Measurements from ENCODE around the gene ANKRD6. TPM values are rescaled to one million over a fixed set of nuclear protein-coding genes. Genes with fewer than 3 reads are reported as not detected.
"Not testable (repeated sequence)": the region's sequence is repeated elsewhere in the genome, so short reads cannot be mapped to it uniquely, and the experiment has no call there.

Gene ANKRD6
- total RNA-seq, 1 donor from 2014 or later, result 13.3 TPM

DNA sequence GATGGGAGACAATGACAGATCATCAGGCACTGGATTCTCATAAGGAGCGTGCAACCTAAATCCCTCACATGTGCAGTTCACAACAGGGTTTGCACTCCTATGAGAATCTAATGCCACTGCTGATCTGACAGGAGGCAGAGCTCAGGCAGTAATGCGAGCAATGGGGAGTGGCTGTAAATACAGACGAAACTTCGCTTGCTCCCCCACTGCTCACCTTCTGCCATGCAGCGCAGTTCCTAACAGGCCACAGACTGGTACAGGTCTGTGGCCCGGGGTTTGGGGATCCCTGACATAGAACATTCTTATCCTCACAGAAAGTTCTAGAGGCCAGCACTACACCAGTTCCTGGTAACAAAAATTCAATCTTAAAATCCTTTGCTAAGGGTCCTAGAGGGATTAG is 44.1 kb upstream of the ANKRD6 start:
- no peak overlapping the region for H3K4me3 ChIP-seq
- H3K27me3 ChIP-seq, result no peaks in the 10 kb centered on the region
- H3K27ac ChIP-seq, result no peak overlapping the region
- TF ChIP-seq POLR2A (IDR thresholded peaks at IDR 0.05) (no peak), CTCF (IDR thresholded peaks at IDR 0.05) (no peak), POLR2AphosphoS5 (IDR thresholded peaks at IDR 0.05; ENCODE audit: insufficient read depth in 1 of 2, low read depth in 1 of 2) (no peak)
- intact Hi-C loops (cut with DNase I), result no loop called here
- no peaks in the 10 kb centered on the region for H3K9me3 ChIP-seq
- DNase-seq (ENCODE audit: extremely low spot score in 2 of 2), result no peak
- H3K36me3 ChIP-seq, result no peaks in the 10 kb centered on the region
- peaks cover 5% of the 10 kb centered on the region for H3K4me1 ChIP-seq

- H3K27ac ChIP-seq, result no peak overlapping the region
- no peaks in the 10 kb centered on the region for H3K4me1 ChIP-seq
- DNase-seq (ENCODE audit: extremely low spot score in 2 of 2), result no peak
- no peaks in the 10 kb centered on the region for H3K36me3 ChIP-seq
- no peaks in the 10 kb centered on the region for H3K27me3 ChIP-seq
- H3K9me3 ChIP-seq, result no peaks in the 10 kb centered on the region
- TF ChIP-seq CTCF (IDR thresholded peaks at IDR 0.05) (no peak), POLR2AphosphoS5 (IDR thresholded peaks at IDR 0.05; ENCODE audit: insufficient read depth in 1 of 2, low read depth in 1 of 2) (no peak), POLR2A (IDR thresholded peaks at IDR 0.05) (no peak)
- no peak overlapping the region for H3K4me3 ChIP-seq
- intact Hi-C loops (cut with DNase I), result no loop called here
Observed at GRCh38 chr6:89392823-89393222, 40.1 kb upstream of the ANKRD6 start.

- no peak for DNase-seq (ENCODE audit: extremely low spot score in 2 of 2)
- no peaks in the 10 kb centered on the region for H3K9me3 ChIP-seq
- H3K27ac ChIP-seq, result no peak overlapping the region
- no peaks in the 10 kb centered on the region for H3K36me3 ChIP-seq
- no peak overlapping the region for H3K4me3 ChIP-seq
- intact Hi-C loops (cut with DNase I), result no loop called here
- H3K4me1 ChIP-seq, result no peaks in the 10 kb centered on the region
- TF ChIP-seq POLR2AphosphoS5 (IDR thresholded peaks at IDR 0.05; ENCODE audit: insufficient read depth in 1 of 2, low read depth in 1 of 2) (no peak), CTCF (IDR thresholded peaks at IDR 0.05) (no peak), POLR2A (IDR thresholded peaks at IDR 0.05) (no peak)
- H3K27me3 ChIP-seq, result no peaks in the 10 kb centered on the region
Observed at GRCh38 chr6:89393659-89394058, 39.3 kb upstream of the ANKRD6 start.

- H3K9me3 ChIP-seq; H3K27me3 ChIP-seq; H3K27ac ChIP-seq; intact Hi-C loops (cut with DNase I); DNase-seq (ENCODE audit: extremely low spot score in 2 of 2); H3K36me3 ChIP-seq; H3K4me3 ChIP-seq; H3K4me1 ChIP-seq: not testable (repeated sequence)
Observed at GRCh38 chr6:89397884-89398283, 35.1 kb upstream of the ANKRD6 start.

- no peak for TF ChIP-seq POLR2AphosphoS5 (IDR thresholded peaks at IDR 0.05; ENCODE audit: insufficient read depth in 1 of 2, low read depth in 1 of 2)
- TF ChIP-seq POLR2A (IDR thresholded peaks at IDR 0.05), result no peak
- no peak for TF ChIP-seq CTCF (IDR thresholded peaks at IDR 0.05)
- DNase-seq (ENCODE audit: extremely low spot score in 2 of 2), result no peak
- Histone ChIP-seq H3K4me3 (no peak overlapping the region), H3K4me1 (no peaks in the 10 kb centered on the region), H3K36me3 (no peaks in the 10 kb centered on the region), H3K9me3 (no peaks in the 10 kb centered on the region), H3K27ac (no peak overlapping the region), H3K27me3 (no peaks in the 10 kb centered on the region)
- intact Hi-C loops (cut with DNase I), result no loop called here
Observed at GRCh38 chr6:89398762-89399525, 34.0 kb upstream of the ANKRD6 start.

Measured in vagina (tissue), 2 donors.